NCI-H2107 treated with DMSO at 0.1 percent for 48 hours (cell line): Measurements from ENCODE around the gene EPHA3.

Experiments used
- DNase-seq: peaks from one replicate; lab custom pipeline; 2025; ENCODE audit not compliant: unreplicated experiment; lab: John Stamatoyannopoulos, UW

The EPHA3 gene

DNA sequence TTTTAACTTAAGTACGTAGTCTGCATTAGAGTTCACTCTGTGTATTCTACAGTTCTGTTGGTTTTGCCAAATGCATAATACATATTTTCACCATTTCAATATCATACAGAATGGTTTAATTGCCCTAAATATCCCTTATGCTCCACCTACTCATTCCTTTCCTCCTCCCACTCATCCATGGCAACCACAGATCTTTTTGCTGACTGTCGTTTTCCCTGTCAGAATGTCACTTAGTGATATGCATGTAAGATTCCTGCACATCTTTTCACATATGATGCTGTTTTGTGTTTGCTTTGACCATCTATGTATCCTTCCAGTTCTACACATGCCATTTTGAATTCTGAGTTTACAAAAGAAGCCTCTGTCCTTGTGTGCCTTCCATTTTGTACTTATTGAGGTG lies 36.7 kb downstream of the EPHA3 start:
- no peak for DNase-seq

DNA sequence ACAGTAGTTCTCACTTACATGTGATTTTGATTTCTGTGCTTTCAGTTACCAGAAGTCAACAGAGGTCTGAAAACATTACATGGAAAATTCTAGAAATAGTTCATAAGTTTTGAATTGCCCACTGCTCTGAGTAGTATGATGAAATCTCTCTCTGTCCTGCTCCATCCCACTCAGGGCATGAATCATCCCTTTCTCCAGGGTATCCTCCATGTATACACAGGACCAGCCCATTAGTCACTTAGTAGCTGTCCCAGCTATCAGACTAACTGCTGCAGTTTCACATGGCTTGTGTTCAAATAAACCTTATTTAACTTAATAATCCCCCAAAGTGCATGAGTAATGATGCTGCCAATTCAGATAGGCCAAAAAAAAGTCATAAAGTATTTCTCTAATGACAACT lies 38.6 kb downstream of the EPHA3 start:
- no peak for DNase-seq

DNA sequence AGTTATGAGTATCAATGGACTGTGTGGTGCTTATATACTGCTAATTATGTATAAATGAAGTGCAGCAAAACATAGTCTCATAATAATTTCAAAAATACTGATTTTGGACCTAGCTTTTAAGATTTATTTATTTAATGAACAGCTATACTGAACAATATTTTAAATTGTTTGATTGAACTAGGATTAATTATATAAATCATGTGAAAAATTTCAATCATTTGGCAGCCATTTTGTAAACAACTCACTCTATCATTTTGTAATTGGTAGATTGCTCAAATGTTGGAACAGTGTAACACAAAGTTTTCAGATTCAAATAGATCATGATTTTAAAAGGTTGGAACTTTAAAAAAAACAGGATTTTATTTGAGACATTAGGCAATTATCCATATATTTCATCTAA lies 47.0 kb downstream of the EPHA3 start:
- no peak for DNase-seq

DNA sequence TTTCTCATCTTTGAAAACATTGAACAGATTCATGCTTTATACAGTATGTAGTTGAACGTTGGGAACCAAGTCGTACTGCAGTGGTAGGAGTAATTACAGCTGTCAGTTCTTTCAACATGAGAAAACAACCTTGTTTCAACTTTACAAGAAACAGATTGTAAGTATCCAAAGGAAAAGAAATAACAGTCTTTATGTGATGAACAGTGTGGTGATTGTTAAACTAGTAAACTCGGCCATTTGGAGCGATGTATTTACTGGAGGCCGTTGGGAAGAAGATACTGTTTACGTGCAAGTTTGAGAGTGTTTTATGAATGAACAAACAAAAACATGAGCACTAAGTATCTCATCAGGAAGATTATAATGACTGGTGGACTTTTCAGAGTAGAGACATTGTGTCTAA lies 48.4 kb downstream of the EPHA3 start:
- no peak for DNase-seq

DNA sequence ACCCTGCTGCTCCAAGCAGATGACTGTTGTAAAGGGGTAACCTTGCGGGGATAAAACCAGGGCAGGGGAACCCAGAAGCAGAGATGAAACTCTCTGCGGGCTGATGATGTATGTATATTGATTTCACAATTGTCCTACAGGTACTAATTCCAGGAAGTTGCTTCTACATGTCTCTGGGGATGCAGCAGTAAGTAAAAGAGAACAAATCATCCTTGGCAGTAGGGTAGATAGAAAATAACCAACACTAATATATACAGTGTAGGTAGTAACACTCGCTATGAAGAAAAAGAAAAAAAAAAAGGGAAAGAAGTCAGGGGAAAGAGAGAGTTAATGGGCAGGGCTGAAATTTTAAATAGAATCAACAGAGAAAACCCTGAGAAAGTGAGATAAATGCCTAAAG lies 50.2 kb downstream of the EPHA3 start:
- DNase-seq, result no peak

DNA sequence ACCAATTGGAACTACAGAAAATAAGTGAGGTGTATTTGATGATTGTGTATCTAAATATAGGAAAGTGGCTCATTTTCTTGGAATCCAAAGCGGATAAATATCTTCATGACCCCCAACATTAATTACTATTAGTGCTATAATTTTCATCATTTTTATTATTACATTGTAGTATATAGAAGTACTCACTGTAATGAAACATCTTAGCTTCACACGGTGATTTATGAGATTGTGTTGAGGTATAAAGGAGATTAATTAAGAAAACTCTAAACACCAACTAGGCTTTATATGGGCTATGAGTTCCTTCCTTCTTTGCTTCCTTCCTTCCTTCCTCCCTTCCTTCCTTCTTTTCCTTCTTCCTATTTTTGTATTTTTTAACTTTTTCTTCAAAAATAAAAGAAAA lies 52.2 kb downstream of the EPHA3 start:
- no peak for DNase-seq

DNA sequence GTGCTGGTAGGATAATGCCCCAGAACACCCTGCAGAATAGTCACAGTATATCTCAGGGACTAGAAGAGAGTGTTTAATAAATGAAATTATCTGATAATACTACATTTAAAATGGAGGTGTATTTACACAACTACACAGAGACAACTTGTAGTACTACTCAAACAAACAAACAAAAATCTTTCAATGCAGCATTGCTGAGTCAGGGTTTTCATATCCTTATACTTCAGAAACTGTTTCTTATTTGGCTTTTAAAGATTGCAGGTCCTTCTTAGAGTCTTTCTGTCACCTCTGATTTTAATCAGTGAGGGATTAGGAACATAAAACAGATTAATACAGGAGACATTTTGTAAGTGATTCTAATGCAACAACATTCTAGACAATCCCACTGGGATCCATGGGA lies 57.4 kb downstream of the EPHA3 start:
- no peak for DNase-seq

DNA sequence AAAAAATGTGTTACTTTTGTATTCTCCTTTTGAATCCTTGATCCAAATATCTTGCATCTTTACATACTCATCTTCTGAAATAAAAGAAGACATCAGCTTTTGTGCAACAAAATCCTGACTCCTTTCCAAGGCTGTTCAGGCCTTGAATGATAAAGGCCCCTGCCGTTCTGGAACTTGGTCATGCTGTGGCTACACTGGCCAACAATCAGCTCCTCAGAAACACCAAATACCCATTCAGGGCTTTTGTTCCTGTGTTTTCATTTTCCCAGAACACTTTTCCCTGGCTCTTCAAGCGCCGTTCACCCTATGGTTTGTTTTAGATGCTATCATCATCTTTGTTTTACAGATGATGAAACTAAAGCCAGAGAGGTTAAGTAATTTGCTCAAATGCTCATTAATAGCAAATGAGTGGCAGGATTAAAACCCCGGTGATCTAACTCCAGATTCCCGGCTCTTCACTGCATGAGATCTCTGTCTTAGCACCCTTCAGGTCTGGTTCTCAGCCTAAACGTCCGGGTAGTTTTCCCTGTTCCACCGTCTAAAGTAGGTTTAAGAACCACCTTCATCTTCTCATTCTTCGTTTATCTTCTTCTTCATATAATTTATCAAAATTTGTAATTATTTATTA lies 58.3 kb downstream of the EPHA3 start:
- no peak for DNase-seq

DNA sequence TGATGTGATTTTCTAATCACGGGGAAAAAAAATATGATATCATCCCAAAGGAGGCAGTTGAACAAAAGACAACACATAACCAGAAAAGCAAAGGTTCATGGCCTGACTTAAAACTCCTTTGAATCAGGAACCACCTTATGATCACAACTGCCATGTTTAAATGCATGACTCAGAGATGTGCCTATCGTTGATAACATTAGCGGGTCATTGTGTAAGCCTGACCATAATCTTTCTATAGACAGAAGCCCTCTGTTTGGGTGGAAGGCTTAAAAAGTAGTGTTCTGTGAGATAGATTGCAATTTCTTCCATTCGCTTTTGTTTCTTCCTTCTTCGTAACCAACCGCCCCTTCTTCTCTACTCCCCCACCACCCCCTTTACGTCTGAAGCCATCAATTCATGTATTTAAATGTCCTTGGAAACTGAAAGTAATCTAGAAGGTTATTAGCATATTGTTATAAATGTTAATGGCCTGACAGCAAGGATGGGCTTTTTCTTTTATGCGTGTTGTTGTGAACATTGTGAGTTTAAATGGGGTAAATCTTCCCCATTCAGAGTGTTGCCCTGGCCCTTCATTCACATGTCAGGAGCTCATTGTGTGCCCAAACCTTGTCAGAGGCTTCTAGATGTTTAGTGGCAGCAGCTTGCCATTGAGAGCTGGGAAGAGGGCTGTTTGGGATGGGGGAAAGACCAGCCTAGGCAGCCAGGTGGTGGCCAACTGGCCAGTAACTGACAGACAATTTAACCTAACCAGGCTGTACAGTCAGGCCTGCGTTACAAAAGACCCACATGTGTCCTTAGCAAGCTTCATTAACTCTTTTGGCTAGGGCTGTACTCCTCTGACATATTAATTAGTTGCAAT lies 64.5 kb downstream of the EPHA3 start:
- DNase-seq, result no peak

DNA sequence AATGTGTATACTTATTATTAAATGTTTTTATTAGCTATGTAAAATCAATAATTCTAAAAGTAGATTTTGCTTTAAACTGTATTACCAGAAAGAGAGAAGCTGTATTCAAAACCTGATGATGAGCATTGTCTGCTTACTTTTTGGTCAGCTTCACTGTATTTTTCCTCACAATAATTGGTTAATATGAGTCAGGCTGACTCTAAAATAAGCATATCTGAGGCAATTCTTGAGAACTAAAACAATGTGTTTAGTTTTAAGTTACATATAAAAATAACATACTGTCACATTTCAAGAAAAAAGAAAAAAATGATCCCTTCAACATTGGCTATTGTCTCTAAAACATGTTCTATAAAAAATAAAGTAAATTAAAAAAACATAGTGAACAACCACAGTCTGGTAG lies 66.1 kb downstream of the EPHA3 start:
- DNase-seq, result no peak

DNA sequence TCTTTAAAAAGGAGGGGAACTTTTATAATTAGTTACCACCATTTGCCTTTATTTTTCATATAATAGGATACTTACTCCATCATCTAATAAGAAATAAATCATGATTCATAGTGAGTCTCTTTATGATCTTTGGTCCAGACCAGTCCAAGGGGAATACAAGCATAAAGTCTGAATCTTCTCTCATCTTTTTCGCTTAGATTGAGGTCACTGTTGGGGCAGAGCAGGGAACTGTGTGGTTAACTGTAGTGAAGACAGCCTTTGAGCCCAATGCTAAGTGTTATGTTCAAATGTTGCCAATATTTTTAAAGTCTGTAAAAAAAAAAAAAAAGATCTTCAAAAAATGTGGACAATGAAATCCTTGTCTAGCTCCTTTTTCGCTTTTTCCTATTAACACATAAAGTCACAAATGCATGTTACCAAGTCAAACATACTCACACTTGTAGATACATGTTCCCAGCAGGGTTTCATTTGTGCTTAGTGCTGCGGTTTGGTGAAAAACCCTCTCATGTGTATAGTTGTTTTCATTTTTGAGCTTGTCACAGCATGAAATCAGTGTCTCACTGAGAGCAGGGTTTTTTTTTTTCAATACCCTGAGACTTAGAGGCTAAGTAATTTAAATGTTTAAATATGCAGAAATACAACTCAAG lies 72.1 kb downstream of the EPHA3 start:
- peak; percentile 3 for DNase-seq

DNA sequence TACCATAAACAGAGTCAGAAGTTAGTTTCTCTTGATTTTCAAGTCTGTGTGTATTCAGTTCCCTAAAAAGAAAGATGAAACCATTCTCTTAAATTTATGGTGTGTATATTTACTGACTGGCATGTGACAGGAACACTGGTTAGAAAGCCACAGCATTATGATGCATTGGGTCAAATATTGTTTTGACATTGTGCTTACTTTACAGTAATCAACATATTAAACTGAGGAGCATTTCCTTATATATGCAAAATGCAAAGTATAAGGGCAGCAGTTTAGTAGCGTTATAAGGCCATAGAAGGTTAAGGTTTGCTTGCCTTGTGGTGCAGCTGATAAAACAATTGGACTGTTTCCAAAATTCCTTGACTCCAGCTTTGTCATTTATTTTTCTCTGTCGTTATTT lies 72.9 kb downstream of the EPHA3 start:
- no peak for DNase-seq

DNA sequence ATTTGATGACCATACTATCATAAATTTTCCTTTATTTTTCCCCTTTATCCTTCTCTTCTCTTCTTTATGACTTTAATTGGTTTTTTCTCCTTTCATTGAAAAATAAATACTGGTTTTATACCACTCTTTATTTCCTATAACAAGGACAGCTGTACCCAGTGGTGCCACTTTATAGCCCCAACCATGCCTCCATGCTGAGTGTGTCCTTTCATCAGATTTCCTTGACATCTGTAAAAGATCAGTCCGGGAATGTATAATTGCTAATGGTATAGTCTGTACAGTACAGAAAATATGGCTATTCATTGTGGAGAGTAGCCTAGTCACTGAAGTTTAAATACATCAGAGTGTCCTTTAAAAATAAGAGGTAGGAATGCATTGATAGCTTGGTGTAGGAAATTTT lies 74.6 kb downstream of the EPHA3 start:
- no peak for DNase-seq

DNA sequence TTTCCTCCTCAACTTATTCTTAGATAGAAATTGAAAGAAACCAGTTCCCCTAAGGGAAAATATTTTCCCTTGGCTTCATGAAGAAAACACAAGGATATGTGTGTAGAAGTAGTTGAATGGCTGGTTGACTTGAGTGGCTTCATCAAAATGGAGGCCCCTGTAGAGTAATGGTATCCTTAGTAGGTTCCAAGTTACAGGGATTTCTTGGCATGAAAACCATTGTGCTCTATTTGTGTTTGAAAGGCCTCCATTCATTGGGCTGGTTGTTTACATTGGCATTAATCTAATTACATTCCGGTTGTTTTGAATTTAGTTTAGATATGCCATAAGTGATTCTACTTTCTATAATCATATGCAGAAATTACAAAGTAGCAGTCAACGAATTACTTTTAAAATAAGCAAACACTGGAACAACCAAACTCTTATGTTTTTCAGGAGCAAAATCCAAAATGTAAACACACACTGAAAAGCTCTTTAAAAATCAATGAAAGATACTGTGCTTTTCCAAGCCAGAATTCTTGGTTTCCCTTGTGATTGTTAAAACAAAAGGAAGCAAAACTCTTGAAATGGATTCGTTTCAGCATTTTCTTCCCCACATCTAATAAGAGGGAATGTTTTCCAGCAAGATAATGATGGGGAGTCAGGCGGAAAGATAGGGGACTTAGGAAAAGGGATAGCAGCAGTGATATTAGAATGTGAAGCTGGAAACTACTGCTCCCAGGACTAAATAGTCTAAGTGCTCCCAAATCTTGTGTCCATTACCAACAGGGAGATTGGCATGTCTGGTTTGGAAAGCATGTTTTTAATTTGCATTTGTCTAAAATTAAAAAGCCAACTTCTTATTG lies 77.0 kb downstream of the EPHA3 start:
- DNase-seq, result no peak

DNA sequence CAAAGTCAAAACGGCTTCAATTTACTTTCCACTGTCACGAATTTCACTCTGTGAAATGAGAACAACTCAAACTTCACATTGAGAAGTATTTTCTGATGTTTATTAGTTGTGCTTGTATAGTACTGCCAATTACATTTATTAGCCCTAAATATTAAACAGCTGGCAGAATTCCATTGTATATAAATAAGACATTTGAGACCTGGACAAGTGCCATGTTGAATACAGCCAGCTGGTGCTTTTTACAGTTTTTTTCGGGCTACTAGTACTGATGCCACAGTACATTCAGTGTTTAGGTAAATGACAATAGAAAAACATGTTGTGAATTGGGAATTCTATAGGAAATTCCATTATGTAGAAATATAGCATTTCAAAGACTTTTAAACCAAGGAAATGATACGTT lies 79.0 kb downstream of the EPHA3 start:
- no peak for DNase-seq

DNA sequence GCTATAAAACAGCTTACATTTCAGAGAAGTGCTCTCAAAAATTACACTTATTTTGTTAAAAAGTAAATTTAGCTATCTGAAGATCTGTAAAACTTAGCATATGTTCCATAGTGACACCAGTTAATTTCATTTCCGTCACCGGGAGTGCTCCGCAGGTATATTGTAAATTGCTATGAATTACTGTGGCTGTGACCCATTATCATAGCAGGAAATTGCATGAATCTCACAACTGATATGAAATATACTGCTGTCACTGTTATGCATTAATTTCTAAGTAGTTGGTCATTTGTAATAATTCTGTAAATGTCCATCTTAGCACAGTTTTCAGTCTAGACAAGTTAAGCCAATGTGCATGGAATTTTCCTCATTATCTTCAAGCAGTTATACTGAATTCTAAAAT lies 91.2 kb downstream of the EPHA3 start:
- DNase-seq, result no peak

DNA sequence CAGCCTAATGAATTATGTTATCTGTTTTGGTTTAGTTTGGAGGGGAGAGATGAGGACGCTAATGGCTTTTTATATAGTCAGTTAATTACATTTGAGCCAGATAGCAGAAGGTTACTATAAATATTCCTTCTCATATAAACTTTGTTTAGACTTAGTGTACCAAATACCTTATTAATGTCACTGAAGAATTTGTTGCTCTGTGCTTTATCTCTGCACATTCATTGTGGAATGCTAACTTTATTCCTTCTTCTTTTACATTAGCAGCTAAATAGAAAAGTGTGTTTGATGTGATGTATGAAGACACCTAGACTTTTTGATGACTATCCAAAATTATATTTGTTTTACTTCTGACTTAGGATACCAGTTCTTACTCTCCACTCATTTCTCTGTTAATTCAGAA lies 105.2 kb downstream of the EPHA3 start:
- no peak for DNase-seq

DNA sequence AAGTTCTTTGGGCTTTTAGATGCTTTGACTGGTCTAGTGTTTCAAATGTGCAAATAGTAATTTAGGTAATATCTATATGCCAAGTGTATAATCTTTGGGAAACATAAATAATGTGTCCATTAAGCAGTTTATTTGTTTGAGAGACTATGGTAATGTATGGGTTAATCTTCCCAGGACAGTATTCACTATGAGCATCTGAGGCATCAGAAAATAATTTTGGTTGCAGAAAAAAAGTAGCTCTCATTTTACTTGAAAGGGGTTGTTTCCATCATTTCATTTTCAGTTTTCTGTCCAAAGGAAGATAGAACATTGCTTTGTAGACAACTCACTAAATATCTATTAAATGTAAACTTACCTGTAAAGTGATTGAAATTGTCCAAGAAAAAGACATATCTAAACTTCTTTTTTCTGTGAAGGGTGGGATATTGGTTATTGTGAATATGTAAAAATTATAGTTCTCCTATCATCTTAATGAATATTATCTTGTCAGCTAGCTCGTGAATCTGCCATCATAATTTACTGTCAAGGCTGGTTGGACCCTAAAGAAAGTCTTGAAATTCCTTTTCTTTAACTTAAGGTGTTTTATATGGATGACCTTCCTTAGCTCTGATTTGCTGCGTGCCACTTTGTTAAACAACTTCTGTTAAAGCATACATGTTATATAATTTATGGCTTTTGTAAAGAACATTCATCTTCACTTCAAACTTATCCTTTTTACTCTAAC lies 108.8 kb downstream of the EPHA3 start:
- no peak for DNase-seq

DNA sequence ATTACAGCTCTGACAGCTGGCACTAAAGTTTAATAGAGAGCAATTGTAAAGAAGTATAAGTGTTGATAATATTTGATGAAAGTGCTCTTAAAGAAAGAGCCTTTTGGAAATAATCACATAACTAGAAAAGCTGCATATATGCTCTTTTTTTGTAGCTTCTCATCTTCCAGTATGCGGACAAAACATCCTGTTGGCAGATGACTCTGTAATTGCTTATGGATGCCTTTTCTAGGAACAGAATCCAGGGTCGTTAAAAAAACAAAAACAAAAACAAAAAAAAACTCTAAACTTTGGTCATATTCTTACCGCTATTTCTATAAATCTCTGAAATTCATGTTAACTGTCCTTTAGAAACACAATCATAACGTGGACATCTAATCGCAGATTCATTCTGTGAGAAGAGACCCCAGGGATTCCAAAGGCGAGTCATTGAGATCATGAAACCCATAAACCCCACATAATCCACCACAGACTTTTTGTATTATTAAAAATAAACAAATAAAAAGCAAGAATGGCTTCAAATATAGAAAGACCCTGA lies 109.8 kb downstream of the EPHA3 start:
- no peak for DNase-seq

DNA sequence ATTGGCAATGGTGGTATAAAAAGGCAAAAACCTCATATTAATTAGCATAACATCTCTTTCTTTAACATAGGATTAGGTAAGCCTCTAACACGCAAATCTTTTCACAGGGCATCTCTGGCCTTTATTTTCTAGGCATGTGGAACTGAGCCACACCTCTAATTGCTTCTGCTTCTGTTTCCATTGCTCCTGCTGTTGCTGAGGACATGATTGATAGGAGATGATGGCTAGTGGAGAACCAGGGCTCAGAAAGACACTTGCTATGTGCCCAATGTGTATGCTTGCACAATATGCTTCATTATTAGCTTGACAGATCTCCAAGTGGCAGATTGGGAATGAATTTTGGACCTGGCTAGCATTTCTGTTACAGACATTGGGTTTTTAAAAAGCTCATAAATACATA lies 114.5 kb downstream of the EPHA3 start:
- no peak for DNase-seq

DNA sequence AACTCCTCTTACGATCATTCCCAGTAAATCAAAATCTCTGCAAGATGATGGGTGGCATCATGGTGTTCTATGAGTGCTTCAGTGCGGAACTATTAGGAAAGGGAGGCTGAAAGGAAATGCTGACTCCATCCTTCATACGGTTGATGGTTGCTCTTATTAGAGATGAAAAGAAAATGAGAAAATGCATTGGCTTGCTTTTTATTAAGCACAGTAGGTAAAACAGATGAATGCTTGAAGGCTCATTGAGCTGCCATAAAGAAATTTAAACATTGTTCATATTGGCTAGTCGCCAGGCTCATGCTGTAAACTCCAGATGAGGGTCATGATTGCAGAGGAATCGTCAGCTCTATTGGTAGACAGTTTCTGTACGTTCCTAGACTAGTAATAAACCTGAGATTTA lies 115.8 kb downstream of the EPHA3 start:
- no peak for DNase-seq
